Natural killer cell (primary cell): Measurements from ENCODE around the gene DHX57. TPM values are rescaled to one million over a fixed set of nuclear protein-coding genes. Genes with fewer than 3 reads are reported as not detected.

Experiments used
- ATAC-seq, 3 donors: fragments of 150-1000 bp in 2 of 3; fragments of 200-7000 bp in 1 of 3; cut with Tn5 transposase; 1 replicate in 1 of 3; 2 replicates in 2 of 3; pipeline ENCODE4 v1.10.0; 2021; ENCODE audit warnings: mild to moderate bottlenecking in 2 of 3, moderate library complexity in 2 of 3
- DNase-seq, 2 donors: peaks; one replicate each; pipeline versions ENCODE4 v3.0.0 to v3.0.0-alpha.2; 2013 to 2021; ENCODE audit warnings: mixed read lengths in 1 of 2
- H3K27ac ChIP-seq: one replicate; pipeline ENCODE4 v1.5.1; 2013; ENCODE audit warnings: mild to moderate bottlenecking, low read length
- H3K27me3 ChIP-seq: one replicate; pipeline ENCODE4 v1.6.1; 2013; ENCODE audit warnings: low read length; ENCODE audit not compliant: control insufficient read depth, insufficient read depth
- H3K36me3 ChIP-seq: one replicate; pipeline ENCODE4 v1.6.1; 2013; ENCODE audit warnings: low read length; ENCODE audit not compliant: control insufficient read depth, insufficient read depth
- H3K4me1 ChIP-seq: one replicate; pipeline ENCODE4 v1.6.1; 2013; ENCODE audit warnings: low read length; ENCODE audit not compliant: control insufficient read depth, insufficient read depth
- H3K4me3 ChIP-seq: one replicate; pipeline ENCODE4 v1.5.1; 2013; ENCODE audit warnings: low read length
- H3K9me3 ChIP-seq: one replicate; pipeline ENCODE4 v1.6.1; 2013; ENCODE audit warnings: low read length; ENCODE audit not compliant: control insufficient read depth, insufficient read depth
- H3K27ac Mint-ChIP-seq, 2 donors: one replicate each; pipeline ENCODE4 v1.8.0; 2022; ENCODE audit warnings: mild to moderate bottlenecking in 2 of 2, mixed read lengths in 2 of 2, moderate library complexity in 1 of 2
- H3K27me3 Mint-ChIP-seq, 2 donors: one replicate each; pipeline ENCODE4 v1.8.0; 2022; ENCODE audit warnings: low read depth in 2 of 2, mixed read lengths in 2 of 2
- H3K36me3 Mint-ChIP-seq: one replicate; pipeline ENCODE4 v1.8.0; 2022; ENCODE audit warnings: mixed read lengths
- H3K4me1 Mint-ChIP-seq, 2 donors: one replicate each; pipeline ENCODE4 v1.8.0; 2022; ENCODE audit warnings: mixed read lengths in 2 of 2
- H3K4me3 Mint-ChIP-seq: one replicate; pipeline ENCODE4 v1.8.0; 2022; ENCODE audit warnings: mild to moderate bottlenecking, moderate library complexity, mixed read lengths
- H3K9me3 Mint-ChIP-seq, 2 donors: one replicate each; pipeline ENCODE4 v1.8.0; 2022; ENCODE audit warnings: mixed read lengths in 2 of 2
- CTCF ChIP-seq: fragments of 200-600 bp; IDR thresholded peaks from one replicate; pipeline ENCODE4 v1.8.0; 2022; ENCODE audit warnings: antibody characterized with exemption
- WGBS: methylation state at CpG from one replicate; pipeline ENCODE4 v1.1.7; 2013; ENCODE audit warnings: missing lambda C conversion rate; ENCODE audit not compliant: insufficient coverage; 5-methylcytosine and 5-hydroxymethylcytosine counted together
- intact Hi-C: fragments of 100-400 bp; cut with micrococcal nuclease; formaldehyde crosslinking; loops from one replicate; pipeline ENCODE4 v1.14.2; 2022
- total RNA-seq, 4 donors: library from RNA; stranded (reverse); fragments of 120-200 nt in 1 of 4; gene quantifications; one replicate each; pipeline versions ENCODE4 v1.2.3 to v1.2.4, GENCODE V29; 2013 to 2022

Gene DHX57
- total RNA-seq, 3 donors from 2014 or later (not counting 1 experiment from before 2014, with no cell fraction given): 12.8 to 21.9 (median 18.5) TPM

GRCh38 chr2:38747819-38748218 lies 127.9 kb downstream of the DHX57 start:
- Histone ChIP-seq H3K27ac (no peak overlapping the region), H3K9me3 (no peaks in the 10 kb centered on the region), H3K4me1 (peaks cover 31% of the 10 kb centered on the region), H3K4me3 (no peak overlapping the region), H3K36me3 (peaks cover 64% of the 10 kb centered on the region), H3K27me3 (no peaks in the 10 kb centered on the region)
- DNase-seq: peak in 1 of 2 donors; percentile 29
- Mint-ChIP-seq H3K4me3 (peak overlapping the region; percentile 58), H3K9me3 (no peaks in the 10 kb centered on the region), H3K36me3 (peaks cover 44% of the 10 kb centered on the region), H3K27me3 (peaks cover 0 to 4% of the 10 kb centered on the region in 2 donors), H3K4me1 (peaks cover 65 to 71% of the 10 kb centered on the region in 2 donors), H3K27ac (peak overlapping the region; percentile 26 to 80)
- TF ChIP-seq CTCF: no peak
- no peak for ATAC-seq
- intact Hi-C loops: no loop called here
- WGBS: 76% methylated on average over 4 of the region's 5 CpGs

Other genes with a start within 250 kb of the DHX57 start
- 10 to 100 TPM in 2 of 3 donors, 1 to 10 TPM in 1; 4.0 to 12.4 (median 11.0) TPM for gene GALM, start 209.8 kb downstream of the DHX57 start, total RNA-seq
- 100 to 1,000 TPM; 323 to 538 (median 359) TPM for gene SRSF7, start 124.6 kb downstream of the DHX57 start, total RNA-seq
- gene GEMIN6, start 97.7 kb downstream of the DHX57 start, total RNA-seq: 1 to 10 TPM; 3.5 to 7.3 (median 5.7) TPM
- gene MORN2, start within 50 bp of the DHX57 start, total RNA-seq: 1 to 10 TPM; 1.4 to 2.3 (median 1.7) TPM
- under 1 TPM in 1 of 3 donors, not detected in 2; 0.27 TPM for gene ARHGEF33, start 13.9 kb upstream of the DHX57 start, total RNA-seq
- gene SOS1, start 245.1 kb upstream of the DHX57 start, total RNA-seq: 10 to 100 TPM; 32.6 to 73.9 (median 52.7) TPM